GM12873 (cell line): Measurements from ENCODE around the gene PPP1R9A.

Experiments used
- TF ChIP-seq, protein P1 (sequence below): IDR thresholded peaks from 2 replicates; pipeline ENCODE4 v1.5.1; 2012; ENCODE audit warnings: low read depth, mild to moderate bottlenecking, moderate library complexity, low read length, control low read depth; ENCODE audit not compliant: insufficient read depth; ENCODE audit errors: missing control alignments

The PPP1R9A gene

DNA sequence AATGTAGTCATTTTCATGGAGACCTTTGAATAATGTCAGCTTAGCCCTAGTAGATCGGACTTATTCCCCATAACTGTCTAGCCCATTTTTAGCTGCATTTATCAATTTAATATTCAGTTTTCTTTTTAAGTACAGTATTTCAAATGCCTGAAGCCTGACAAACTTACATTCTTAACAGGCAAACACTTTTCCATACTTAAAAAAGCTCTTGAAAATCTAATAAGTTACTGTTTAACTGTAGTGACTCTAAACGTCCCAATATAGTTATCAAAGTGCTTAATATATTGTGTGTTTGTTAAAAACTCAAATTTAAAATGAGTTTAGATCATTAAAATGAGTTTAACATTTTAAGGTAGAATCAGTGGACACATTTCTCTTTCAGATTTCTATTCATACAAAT is 372.0 kb downstream of the PPP1R9A start:
- TF ChIP-seq, protein P1, sequence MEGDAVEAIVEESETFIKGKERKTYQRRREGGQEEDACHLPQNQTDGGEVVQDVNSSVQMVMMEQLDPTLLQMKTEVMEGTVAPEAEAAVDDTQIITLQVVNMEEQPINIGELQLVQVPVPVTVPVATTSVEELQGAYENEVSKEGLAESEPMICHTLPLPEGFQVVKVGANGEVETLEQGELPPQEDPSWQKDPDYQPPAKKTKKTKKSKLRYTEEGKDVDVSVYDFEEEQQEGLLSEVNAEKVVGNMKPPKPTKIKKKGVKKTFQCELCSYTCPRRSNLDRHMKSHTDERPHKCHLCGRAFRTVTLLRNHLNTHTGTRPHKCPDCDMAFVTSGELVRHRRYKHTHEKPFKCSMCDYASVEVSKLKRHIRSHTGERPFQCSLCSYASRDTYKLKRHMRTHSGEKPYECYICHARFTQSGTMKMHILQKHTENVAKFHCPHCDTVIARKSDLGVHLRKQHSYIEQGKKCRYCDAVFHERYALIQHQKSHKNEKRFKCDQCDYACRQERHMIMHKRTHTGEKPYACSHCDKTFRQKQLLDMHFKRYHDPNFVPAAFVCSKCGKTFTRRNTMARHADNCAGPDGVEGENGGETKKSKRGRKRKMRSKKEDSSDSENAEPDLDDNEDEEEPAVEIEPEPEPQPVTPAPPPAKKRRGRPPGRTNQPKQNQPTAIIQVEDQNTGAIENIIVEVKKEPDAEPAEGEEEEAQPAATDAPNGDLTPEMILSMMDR = no peak

DNA sequence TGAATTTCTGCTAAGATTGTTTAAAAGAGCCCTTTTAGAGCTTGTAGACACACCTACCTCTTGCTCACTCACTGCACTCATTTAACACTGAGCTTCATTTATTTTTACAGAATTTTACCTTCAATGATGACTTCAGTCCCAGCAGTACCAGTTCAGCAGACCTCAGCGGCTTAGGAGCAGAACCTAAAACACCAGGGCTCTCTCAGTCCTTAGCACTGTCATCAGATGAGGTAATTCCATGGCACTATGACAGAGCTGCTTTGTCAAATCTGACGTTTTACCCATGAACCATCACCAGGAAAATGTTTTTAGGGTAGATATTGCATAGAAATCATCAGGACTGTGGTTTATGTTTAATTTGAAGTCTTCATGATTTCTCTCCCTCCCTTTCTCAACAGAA is 378.7 kb downstream of the PPP1R9A start:
- TF ChIP-seq, protein P1 = no peak

DNA sequence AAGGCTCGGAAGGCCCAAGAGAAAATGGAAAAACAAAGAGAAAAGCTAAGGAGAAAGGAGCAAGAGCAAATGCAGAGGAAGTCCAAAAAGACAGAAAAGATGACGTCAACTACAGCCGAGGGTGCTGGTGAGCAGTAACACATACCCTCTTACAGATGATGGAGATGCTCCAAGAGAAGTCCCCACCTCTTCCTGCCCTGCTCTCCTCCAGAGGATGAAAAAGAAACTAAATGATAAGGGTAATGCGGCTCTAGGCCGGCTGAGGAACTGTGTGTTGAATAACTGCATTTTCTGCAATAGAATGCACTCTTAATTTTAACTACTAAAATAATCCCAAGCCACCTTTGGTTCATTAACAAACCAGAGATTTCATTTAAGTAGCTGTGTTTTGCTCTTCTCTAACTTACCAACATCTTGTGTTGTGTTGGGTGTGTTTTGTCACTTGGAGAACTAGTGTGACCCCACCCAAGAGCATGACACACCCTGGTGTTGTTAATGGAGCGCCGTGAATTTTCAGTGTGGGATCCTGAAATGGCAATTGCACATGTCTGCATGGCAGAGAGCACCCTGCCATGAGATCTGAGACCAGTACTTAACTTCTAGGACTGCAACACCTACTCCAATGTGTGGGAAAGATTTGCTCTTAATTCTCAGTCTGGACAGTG is 382.9 kb downstream of the PPP1R9A start:
- TF ChIP-seq, protein P1 = no peak

DNA sequence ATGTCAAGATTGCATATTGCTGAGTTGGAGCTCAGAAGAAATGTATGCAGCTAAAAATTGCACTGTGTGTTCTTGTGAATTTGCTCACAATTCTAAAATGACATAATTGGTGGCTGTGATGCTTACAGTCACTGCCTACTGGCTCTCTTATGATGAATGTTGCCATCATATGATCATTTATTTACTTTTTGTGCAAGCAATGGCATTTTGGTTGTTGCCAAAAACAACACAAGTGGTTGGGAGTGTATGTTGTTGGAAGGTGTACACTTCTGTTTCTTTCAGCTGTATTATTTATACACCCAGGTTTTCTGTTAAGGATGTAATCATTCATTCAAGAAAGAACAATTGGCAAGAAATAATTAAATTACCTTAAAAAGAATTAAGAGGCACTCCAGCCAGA is 388.0 kb downstream of the PPP1R9A start:
- TF ChIP-seq, protein P1 = no peak

DNA sequence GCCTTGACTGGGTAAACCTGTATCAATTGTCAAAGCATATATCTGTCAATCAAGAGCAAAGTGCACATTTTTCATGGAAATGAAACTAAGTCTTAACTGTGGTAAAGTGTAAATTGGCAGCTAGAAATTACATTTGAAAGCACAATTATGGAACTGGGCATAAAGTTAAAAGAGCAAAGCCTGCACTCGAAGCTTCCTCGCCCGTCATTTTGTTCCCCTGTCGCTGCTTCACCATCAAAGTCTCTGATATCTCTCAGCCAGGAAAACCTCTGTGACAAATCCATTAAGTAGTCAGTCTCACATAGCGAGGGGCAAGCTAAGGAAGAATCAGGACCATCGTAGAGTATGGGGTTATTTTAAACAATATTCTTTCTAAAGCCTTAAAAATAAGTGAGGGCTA is 389.1 kb downstream of the PPP1R9A start:
- TF ChIP-seq, protein P1 = no peak

DNA sequence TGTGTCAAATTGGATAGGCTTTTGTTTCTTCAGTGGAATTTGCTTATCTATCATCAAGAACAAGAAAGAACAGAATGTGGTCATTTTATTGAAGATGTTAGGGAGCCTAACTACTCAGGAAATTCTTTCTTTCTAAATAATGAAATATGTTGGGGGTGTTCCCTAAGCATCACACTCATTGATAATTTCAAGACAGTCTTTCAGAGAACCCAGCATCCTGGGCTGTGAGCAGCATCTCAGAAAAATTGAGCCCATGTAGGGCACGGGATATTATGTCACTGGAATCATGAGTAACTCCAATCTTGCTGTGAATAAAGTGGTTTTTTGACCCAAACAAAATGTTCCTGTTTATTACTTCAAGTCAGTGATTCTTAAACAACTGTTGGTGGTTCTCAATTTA is 389.6 kb downstream of the PPP1R9A start:
- TF ChIP-seq, protein P1 = no peak

DNA sequence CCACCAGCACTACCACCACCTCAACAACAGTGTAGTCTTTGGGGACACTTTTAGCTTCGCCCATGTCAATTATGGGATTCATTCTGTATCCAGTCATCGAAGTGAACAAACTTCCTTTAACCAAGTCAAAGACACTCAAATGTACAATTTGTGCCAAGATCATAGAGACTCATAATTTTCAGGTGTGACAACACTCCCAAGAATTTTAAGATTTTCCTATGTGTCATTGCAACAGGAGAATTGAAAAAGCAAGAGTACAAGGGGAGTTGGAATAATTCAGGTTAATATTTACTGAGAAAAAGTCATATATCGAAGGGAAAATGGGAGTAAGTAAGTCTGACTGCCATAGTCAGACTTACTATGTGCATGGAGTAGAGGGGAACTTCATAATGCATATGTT is 390.7 kb downstream of the PPP1R9A start:
- TF ChIP-seq, protein P1 = no peak
